Stimulated activated CD4-positive, alpha-beta T cell treated with anti-CD3 and anti-CD28 coated beads, TNF-alpha, amount 100 ng/mL, for 4 hours (primary cell): ENCODE measurements around the gene TMEM128.
"Not testable (repeated sequence)": the region's sequence is repeated elsewhere in the genome, so short reads cannot be mapped to it uniquely, and the experiment has no call there.

Source experiments
- DNase-seq, 3 experiments: peaks; one replicate each; pipeline ENCODE4 v3.0.0-alpha.2; 2020; ENCODE audit warnings: low read depth in 3 of 3

The TMEM128 gene

DNA sequence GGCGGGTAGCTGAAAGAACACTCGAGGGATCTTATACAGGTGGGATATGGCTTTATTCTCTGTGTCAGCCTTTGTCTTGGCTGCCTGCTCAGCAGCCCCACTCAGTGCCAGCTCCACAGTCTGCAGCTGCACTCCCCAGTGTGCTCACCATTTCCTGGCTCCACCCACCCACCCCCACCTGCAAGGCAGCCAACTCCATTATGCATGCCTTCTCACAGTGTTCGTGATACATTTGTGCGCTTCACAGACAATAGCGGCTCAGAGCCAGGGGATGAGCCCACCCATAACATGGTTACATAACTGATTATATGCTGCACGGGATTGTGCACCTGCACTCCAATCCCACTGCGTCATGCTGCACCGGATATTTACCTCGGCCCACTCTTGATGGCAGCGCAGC, 8.8 kb upstream of the TMEM128 start:
- no peak for DNase-seq

DNA sequence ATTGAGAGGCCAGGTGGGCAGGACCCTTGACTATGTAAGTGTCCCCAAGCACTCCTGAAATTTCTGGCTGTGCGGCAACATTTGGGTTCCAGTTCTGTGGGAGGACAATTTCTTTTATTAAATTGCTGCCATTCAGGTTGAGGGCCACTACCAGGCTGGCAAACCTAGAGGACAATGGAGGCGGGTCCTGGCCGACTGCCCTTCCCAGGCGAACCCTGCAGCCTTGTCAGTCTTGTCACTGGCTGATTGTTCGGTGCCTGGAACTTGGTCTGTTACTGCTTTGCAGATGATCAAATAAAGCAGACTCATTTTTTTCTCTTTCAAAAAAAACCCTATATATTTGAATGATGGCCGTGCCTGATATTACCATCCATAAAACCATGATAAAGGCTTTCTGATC, 6.6 kb upstream of the TMEM128 start:
- no peak for DNase-seq

DNA sequence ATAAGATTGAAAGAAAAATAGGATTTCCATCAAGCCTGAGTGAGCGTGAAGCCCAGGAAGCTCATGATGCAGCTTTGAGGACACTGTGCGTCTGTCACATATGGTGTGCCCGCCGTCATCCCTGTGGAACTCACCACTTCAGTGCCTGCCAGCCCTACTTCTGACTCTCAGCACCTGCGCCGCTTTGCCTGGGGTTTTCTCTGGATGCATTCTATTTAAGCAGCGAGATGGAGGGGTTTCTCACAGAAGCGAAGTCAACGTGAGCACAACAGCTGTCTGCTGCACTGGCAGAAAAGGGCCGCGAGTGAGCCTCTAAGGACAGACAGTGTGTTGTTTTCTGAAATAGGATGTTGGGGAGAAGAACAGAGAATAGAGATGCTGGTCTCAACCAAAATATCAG, 6.2 kb upstream of the TMEM128 start:
- no peak for DNase-seq

GRCh38 chr4:4249866-4250265, 1.8 kb upstream of the TMEM128 start:
- no peak for DNase-seq

GRCh38 chr4:4249342-4249741, 1.3 kb upstream of the TMEM128 start:
- DNase-seq = not testable (repeated sequence)

- no peak for DNase-seq
Measured at GRCh38 chr4:4248885-4249203, 821 bp upstream of the TMEM128 start.

- no peak for DNase-seq
Measured at GRCh38 chr4:4247696-4248028, 361 bp downstream of the TMEM128 start.

- DNase-seq = no peak
Measured at GRCh38 chr4:4245172-4245571, 2.9 kb downstream of the TMEM128 start.

- DNase-seq = not testable (repeated sequence)
Measured at GRCh38 chr4:4239551-4239950, 8.5 kb downstream of the TMEM128 start.

DNA sequence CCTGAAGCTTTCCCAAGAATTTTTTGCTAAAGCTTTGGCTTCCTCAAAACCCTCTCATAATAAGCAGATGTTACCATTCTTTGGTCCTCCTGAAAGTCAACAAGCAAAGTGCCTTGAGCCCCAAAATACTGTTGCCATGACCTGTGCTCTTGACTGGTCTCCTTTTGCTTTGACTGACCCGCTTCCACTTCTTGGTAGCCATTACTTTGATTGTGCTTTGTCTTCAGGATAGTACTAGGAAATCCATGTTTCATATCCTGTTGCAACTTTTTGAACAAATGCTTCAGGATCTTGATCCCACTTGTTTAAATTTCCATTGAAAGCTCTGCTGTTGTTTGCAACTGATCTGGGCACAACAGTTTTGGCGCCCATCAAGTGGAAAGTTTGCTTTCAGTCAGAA, 14.4 kb downstream of the TMEM128 start:
- DNase-seq = no peak

DNA sequence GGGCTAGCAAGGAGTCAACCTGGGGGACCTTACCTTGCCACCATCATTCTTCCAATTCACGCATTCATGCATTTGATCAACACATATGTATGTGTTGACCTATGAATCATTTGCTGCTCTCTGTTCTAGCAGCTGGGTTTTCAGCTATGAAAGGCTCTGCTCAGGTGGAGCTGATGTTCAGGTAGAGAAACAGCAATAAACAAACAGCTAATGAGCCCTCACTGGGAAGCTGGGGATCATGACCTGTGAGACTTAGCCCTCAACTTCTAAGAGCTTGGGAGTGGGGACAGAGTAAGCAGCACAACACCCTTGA, 19.7 kb downstream of the TMEM128 start:
- no peak for DNase-seq

GRCh38 chr4:4227510-4228355, 20.3 kb downstream of the TMEM128 start:
- DNase-seq = no peak

- no peak for DNase-seq
Measured at GRCh38 chr4:4226606-4227438, 21.2 kb downstream of the TMEM128 start, which contains the start of gene OTOP1. OTOP1 (minus strand) TSS chr4:4226929; CDS start chr4:4226864, 65 bp downstream.

DNA sequence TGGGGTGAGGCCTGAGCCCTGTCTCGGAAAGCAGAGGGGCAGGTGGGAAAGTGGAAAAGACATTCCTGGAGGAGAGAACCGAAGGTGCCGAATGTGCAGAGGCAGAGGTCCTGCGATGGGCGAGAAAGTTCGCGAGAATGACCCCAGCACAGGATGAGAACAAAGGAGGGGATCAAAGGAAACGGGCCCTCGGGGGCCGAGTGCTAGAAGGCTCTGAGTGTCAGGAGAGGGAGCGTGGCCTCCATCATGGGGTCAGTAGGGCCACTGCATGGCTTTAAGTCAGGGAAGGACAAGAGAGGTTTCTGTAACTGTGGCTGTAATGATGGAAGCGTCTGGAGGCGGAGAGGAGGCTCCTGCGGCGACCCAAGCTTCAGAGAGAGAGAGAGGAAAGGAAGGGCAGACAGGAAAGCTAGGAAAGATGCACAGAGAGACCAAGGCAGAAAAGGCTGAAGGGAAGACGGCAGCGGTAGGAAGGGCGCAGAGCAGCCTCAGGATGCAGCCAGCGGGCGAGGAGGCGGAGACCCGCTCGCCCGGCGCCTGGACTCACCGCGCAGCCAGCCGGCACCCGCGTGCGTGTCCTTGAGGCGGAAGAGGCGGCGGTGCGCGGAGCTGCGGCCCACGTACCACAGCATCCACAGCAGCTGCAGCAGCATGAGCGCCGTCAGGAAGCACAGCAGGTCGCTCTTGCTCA, 22.0 kb downstream of the TMEM128 start:
- no peak for DNase-seq

DNA sequence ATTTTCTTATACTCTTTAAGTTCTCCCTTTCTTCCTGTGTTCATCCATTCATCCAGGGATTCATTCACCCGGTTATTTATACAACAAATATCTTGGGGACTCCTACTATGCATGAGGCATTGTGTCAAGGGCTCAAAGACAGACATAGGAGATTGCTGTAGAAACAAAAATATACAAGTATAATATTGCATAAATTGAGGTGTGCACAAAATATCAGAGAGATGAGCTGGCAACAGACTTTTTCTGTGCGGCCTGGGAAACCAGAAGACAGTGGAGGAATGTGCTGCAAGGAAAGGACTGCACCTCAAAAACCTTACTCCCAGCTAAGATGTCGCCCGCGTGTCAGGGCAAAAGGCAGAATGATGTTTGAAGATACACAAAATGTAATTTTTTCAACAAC, 30.9 kb downstream of the TMEM128 start:
- no peak for DNase-seq

DNA sequence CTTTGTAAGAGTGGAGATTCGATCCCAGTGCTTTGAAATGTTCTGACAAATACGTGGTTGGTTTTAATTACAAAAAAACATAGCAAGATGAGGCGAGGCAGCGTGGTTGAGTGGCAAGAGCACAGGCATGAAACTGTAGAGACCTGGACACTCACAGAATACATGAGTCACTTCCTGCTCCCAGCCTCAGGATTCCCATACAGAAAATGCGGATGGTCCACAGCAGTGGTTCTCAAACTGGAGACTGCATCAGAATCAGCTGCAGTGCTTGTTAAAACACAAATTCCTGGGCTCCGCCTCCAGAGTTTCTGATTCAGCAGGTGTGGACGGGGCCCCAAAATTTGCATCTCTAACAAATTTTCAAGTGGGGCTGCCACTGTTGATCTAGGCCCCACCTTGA, 31.4 kb downstream of the TMEM128 start:
- no peak for DNase-seq

DNA sequence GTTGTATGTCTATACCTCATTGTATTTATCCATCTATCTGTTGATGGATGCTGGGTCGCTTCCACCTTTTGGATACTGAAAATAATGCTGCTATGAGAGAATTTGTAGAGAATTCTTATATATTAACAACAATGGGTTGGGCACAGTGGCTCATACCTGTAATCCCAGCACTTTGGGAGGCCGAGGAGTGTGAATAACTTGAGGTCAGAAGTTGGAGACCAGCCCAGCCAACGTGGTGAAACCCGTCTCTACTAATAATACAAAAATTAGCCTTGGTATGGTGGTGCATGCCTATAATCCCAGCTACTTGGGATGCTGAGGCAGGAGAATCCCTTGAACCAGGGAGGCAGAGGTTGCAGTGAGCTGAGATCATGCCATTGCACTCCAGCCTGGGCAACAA, 34.3 kb downstream of the TMEM128 start:
- not testable (repeated sequence) for DNase-seq

DNA sequence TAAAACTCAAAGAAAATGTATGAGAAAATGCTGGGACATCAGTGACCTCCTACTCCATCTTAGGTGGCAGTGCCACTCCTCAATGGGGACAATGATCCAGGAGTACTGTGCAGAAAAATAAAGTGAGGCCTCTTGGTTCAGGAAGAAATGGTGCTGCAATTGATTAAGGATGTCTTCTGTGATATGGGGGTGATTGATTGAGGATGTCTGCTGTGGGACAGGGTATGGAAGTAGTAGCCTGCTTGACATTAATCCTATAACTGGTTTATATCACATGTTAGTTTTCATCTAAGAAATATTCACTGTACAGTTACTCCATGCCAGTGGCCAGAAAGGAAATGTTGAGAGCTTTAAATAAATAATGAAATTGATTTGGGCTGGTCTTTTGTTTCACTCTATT, 41.8 kb downstream of the TMEM128 start:
- DNase-seq = no peak

DNA sequence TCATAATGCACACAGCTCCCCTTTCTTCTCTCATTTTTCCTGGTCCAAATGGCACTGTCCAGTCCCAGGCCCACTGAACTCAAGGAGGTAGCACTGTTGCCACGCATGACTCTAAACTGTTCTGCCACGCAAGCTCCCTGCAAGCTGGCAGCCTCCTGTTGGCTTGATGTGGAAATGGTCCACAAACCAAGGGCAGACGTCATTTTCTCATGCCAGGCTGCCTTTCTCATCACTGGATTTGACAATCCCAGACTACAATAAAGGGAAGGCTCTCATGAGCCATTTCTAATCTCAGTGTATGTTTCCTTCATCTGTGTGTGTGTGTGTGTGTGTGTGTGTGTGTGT, 43.6 kb downstream of the TMEM128 start:
- no peak for DNase-seq

DNA sequence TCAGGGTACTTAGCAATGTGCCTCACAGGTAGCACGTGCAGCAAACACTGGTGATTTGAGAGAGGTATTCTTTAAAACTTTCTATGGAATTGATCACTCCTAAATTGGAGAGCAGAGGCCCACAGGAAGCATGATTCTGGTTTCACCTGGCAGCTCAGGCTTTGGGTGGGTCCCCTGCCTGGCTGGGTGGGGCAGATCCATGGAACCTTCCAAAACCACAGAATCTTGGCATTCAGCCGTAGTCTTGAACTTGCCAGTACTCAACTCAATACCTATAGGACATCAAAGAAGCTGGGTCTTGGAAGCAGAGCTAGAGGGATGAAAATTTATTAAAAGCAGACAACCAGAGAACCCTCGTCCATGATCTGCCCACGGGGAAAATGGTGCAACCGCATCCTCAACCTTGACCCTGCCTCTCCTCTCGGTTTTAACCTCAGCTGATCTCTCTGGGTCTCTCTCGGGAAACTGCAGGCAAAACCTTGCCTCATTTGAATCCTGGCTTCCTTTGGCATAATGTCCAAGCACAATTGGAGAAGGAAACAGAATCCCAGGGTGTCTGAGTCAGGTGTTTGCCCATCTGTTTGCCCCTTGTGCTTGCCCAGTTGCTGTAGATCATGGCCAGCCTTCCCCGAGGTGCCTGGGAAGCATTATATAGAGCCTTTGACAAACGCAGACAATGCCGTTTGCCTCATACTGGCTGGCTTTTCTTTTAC, 44.2 kb downstream of the TMEM128 start:
- DNase-seq = no peak

- no peak for DNase-seq
Measured at GRCh38 chr4:4202510-4202909, 45.5 kb downstream of the TMEM128 start.

DNA sequence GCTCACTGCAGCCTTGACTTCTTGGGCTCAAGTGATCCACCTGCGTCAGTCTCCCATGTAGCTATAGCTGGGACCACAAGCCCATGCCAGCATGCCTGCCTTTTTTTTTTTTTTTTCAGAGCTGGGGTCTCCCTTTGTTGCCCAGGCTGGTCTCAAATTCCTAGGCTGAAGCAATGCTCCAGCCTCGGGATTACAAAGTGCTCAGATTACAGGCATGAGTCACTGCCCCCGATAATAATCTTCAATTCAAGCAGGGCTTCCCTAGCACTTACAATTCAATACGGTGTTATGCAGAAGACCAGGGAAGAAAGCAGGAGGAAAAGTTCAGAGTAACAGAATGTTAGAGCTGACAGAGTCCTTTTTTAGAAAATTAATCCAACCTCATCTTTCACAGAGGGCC, 47.4 kb downstream of the TMEM128 start:
- DNase-seq = no peak
